Gastroesophageal sphincter (tissue), 3 donors: ENCODE data around the gene XRRA1.

Experiments used
- CTCF ChIP-seq, 4 experiments: fragments of 200-600 bp in 2 of 4; fragments of 450-650 bp in 2 of 4; sonication (generic) in 1 of 4; IDR thresholded peaks; one replicate each; pipeline ENCODE4 v1.5.1; 2017 to 2019; ENCODE audit warnings: antibody characterized with exemption in 4 of 4, mild to moderate bottlenecking in 2 of 4, moderate library complexity in 2 of 4
- POLR2AphosphoS5 ChIP-seq: sonication (generic); formaldehyde crosslinking; IDR thresholded peaks from one replicate; pipeline ENCODE4 v1.6.1; 2017; ENCODE audit warnings: antibody characterized with exemption

- TF ChIP-seq CTCF (IDR thresholded peaks at IDR 0.05) (peak in 1 of 4 experiments; percentile 8), POLR2AphosphoS5 (peak; percentile 92)
Measured at GRCh38 chr11:74948898-74949752, at the start of gene XRRA1, which contains the start of gene SPCS2.
